IMR-90 (cell line): Measurements from ENCODE around the gene NTM. TPM values are rescaled to one million over a fixed set of nuclear protein-coding genes. Genes with fewer than 3 reads are reported as not detected.

Source experiments
- ATAC-seq: fragments of 200-7000 bp; cut with Tn5 transposase; 2 replicates; pipeline ENCODE4 v1.9.1; 2020; ENCODE audit warnings: low read depth, mild to moderate bottlenecking, moderate library complexity
- BruUV-seq: library from RNA; stranded (reverse); fragments of 400-500 nt; replicated peaks from 2 replicates; lab custom pipeline; 2021; lab: Mats Ljungman, UMichigan
- CTCF ChIA-PET: fragments of 300-600 bp; formaldehyde crosslinking; extraction: SDS; loops from one replicate; lab custom pipeline; 2021; ENCODE audit warnings: antibody characterized with exemption; lab: Yijun Ruan, JAX
- POLR2A ChIA-PET: fragments of 300-600 bp; sonication (Branson Sonifier 250); formaldehyde crosslinking; loops from one replicate; lab custom pipeline; 2022; ENCODE audit warnings: antibody characterized with exemption; ENCODE audit not compliant: unreplicated experiment; lab: Charles Lee
- DNase-seq: peaks from one replicate; pipeline ENCODE4 v3.0.0; 2013
- H2AFZ ChIP-seq: replicated peaks from 2 replicates; pipeline ENCODE3; 2013; ENCODE audit warnings: low read length, mild to moderate bottlenecking; ENCODE audit not compliant: poor library complexity
- H2AK5ac ChIP-seq: 2 replicates; pipeline ENCODE4 v1.6.1; 2013; ENCODE audit warnings: low read depth, low read length, inconsistent platforms
- H2AK9ac ChIP-seq: replicated peaks from 2 replicates; pipeline ENCODE3; 2013; ENCODE audit warnings: mild to moderate bottlenecking, low read depth, low read length, moderate library complexity; ENCODE audit not compliant: poor library complexity
- H2BK120ac ChIP-seq: 2 replicates; pipeline ENCODE4 v1.6.1; 2013; ENCODE audit warnings: low read depth, low read length, inconsistent platforms
- H2BK15ac ChIP-seq: 3 replicates; pipeline ENCODE4 v1.6.1; 2013; ENCODE audit warnings: low read depth, low read length, inconsistent platforms
- H2BK20ac ChIP-seq: 2 replicates; pipeline ENCODE4 v1.6.1; 2013; ENCODE audit warnings: low read depth, mild to moderate bottlenecking, inconsistent platforms, low read length, moderate library complexity
- H2BK5ac ChIP-seq: 2 replicates; pipeline ENCODE4 v1.6.1; 2013; ENCODE audit warnings: mild to moderate bottlenecking, low read depth, low read length, inconsistent platforms; ENCODE audit not compliant: poor library complexity, severe bottlenecking
- H3K14ac ChIP-seq: replicated peaks from 2 replicates; pipeline ENCODE4 v1.6.1; 2013; ENCODE audit warnings: low read depth, low read length, inconsistent platforms
- H3K18ac ChIP-seq: 2 replicates; pipeline ENCODE4 v1.6.1; 2013; ENCODE audit warnings: low read depth, low read length, control low read depth
- H3K23ac ChIP-seq: 2 replicates; pipeline ENCODE4 v1.6.1; 2013; ENCODE audit warnings: low read depth, low read length, inconsistent platforms
- H3K27ac ChIP-seq: 2 replicates; pipeline ENCODE4 v1.5.1; 2013; ENCODE audit warnings: mild to moderate bottlenecking, control low read depth, low read length; ENCODE audit not compliant: insufficient read depth
- H3K27me3 ChIP-seq: 2 replicates; pipeline ENCODE4 v1.6.1; 2013; ENCODE audit warnings: low read length; ENCODE audit not compliant: control insufficient read depth, insufficient read depth
- H3K36me3 ChIP-seq: 2 replicates; pipeline ENCODE4 v1.6.1; 2013; ENCODE audit warnings: low read length, mixed read lengths; ENCODE audit not compliant: control insufficient read depth, insufficient read depth
- H3K4ac ChIP-seq: 2 replicates; pipeline ENCODE4 v1.6.1; 2013; ENCODE audit warnings: low read depth, low read length, inconsistent platforms
- H3K4me1 ChIP-seq: 2 replicates; pipeline ENCODE4 v1.6.1; 2013; ENCODE audit warnings: low read length, mixed read lengths; ENCODE audit not compliant: control insufficient read depth, insufficient read depth
- H3K4me2 ChIP-seq: 2 replicates; pipeline ENCODE4 v1.6.1; 2013; ENCODE audit warnings: low read depth, mild to moderate bottlenecking, control low read depth, low read length, moderate library complexity
- H3K4me3 ChIP-seq: 2 replicates; pipeline ENCODE4 v1.5.1; 2013; ENCODE audit warnings: low read depth, mild to moderate bottlenecking, control low read depth, low read length, moderate library complexity; ENCODE audit not compliant: insufficient read depth
- H3K56ac ChIP-seq: 2 replicates; pipeline ENCODE4 v1.6.1; 2013; ENCODE audit warnings: low read length, inconsistent platforms; ENCODE audit not compliant: insufficient read depth; ENCODE audit errors: extremely low read depth
- H3K79me1 ChIP-seq, 2 experiments: 2 replicates each; pipeline ENCODE4 v1.6.1; 2013; ENCODE audit warnings: low read length in 2 of 2, inconsistent platforms in 1 of 2, low read depth in 1 of 2
- H3K9ac ChIP-seq: 2 replicates; pipeline ENCODE4 v1.6.1; 2013; ENCODE audit warnings: low read depth, low read length, control low read depth
- H3K9me1 ChIP-seq: 2 replicates; pipeline ENCODE4 v1.6.1; 2013; ENCODE audit warnings: low read length, inconsistent platforms; ENCODE audit not compliant: insufficient read depth
- H3K9me3 ChIP-seq: 2 replicates; pipeline ENCODE4 v1.6.1; 2013; ENCODE audit warnings: low read length; ENCODE audit not compliant: control insufficient read depth, insufficient read depth
- H4K20me1 ChIP-seq: 2 replicates; pipeline ENCODE4 v1.6.1; 2013; ENCODE audit warnings: low read length, inconsistent platforms; ENCODE audit not compliant: insufficient read depth
- H4K5ac ChIP-seq: 2 replicates; pipeline ENCODE4 v1.6.1; 2013; ENCODE audit warnings: mild to moderate bottlenecking, low read depth, low read length, control low read depth
- H4K8ac ChIP-seq, 2 experiments: 2 replicates each; pipeline ENCODE4 v1.6.1; 2013; ENCODE audit warnings: low read depth in 2 of 2, low read length in 2 of 2, control low read depth in 1 of 2, inconsistent platforms in 1 of 2
- H4K91ac ChIP-seq: 2 replicates; pipeline ENCODE4 v1.6.1; 2013; ENCODE audit warnings: low read depth, low read length, inconsistent platforms; ENCODE audit not compliant: insufficient read depth
- BHLHE40 ChIP-seq: fragments of 150-350 bp; IDR thresholded peaks from 2 replicates; pipeline ENCODE4 v1.6.1; 2016; ENCODE audit warnings: mild to moderate bottlenecking, low read depth, low read length
- CEBPB ChIP-seq: IDR thresholded peaks from 2 replicates; pipeline ENCODE4 v1.6.1; 2012; ENCODE audit warnings: low read depth, low read length, improper control_type of control experiment
- CHD1 ChIP-seq: IDR thresholded peaks from 2 replicates; pipeline ENCODE4 v1.6.1; 2012; ENCODE audit warnings: low read depth, low read length, improper control_type of control experiment
- FOS ChIP-seq: fragments of 150-350 bp; IDR thresholded peaks from 2 replicates; pipeline ENCODE4 v1.6.1; 2016; ENCODE audit warnings: low read depth, low read length
- MAFK ChIP-seq: IDR thresholded peaks from 2 replicates; pipeline ENCODE4 v1.6.1; 2012; ENCODE audit warnings: low read depth, low read length, improper control_type of control experiment
- MAZ ChIP-seq: IDR thresholded peaks from 2 replicates; pipeline ENCODE4 v1.6.1; 2012; ENCODE audit warnings: low read depth, mild to moderate bottlenecking, low read length, improper control_type of control experiment, moderate library complexity, borderline replicate concordance
- MXI1 ChIP-seq: IDR thresholded peaks from 2 replicates; pipeline ENCODE4 v1.6.1; 2012; ENCODE audit warnings: low read depth, mild to moderate bottlenecking, low read length, moderate library complexity, borderline replicate concordance
- POLR2A ChIP-seq: IDR thresholded peaks from 2 replicates; pipeline ENCODE4 v1.6.1; 2012; ENCODE audit warnings: mild to moderate bottlenecking, low read depth, low read length
- RAD21 ChIP-seq: IDR thresholded peaks from 2 replicates; pipeline ENCODE4 v1.6.1; 2012; ENCODE audit warnings: low read length, improper control_type of control experiment
- RCOR1 ChIP-seq: IDR thresholded peaks from 2 replicates; pipeline ENCODE4 v1.6.1; 2012; ENCODE audit warnings: mild to moderate bottlenecking, low read length, improper control_type of control experiment; ENCODE audit not compliant: insufficient replicate concordance
- RFX5 ChIP-seq: IDR thresholded peaks from 2 replicates; pipeline ENCODE4 v1.8.0; 2012; ENCODE audit warnings: low read depth, mild to moderate bottlenecking, low read length, moderate library complexity
- SMC3 ChIP-seq: fragments of 150-350 bp; IDR thresholded peaks from 2 replicates; pipeline ENCODE4 v1.6.1; 2016; ENCODE audit warnings: low read depth, mild to moderate bottlenecking, antibody characterized with exemption, low read length, moderate library complexity
- WGBS, 2 experiments: methylation state at CpG; one replicate each; pipeline versions ENCODE4 v1.1.5 to v1.1.7; 2013; ENCODE audit warnings: missing lambda C conversion rate in 2 of 2; ENCODE audit not compliant: insufficient read length in 1 of 2; ENCODE audit errors: extremely low coverage in 2 of 2; 5-methylcytosine and 5-hydroxymethylcytosine counted together
- dilution Hi-C: fragments of 300-500 bp; cut with HindIII; formaldehyde crosslinking; loops from one replicate; pipeline ENCODE4 v1.14.3; 2018; ENCODE audit warnings: low sequenced_read_pairs; ENCODE audit not compliant: unreplicated experiment
- in situ Hi-C: fragments of 300-500 bp; cut with MboI; formaldehyde crosslinking; loops from 3 replicates; pipeline ENCODE4 v1.14.3; 2019; ENCODE audit warnings: low sequenced_read_pairs, inconsistent platforms, mixed read lengths
- intact Hi-C: fragments of 100-400 bp; cut with micrococcal nuclease; formaldehyde crosslinking; loops from 2 replicates; pipeline ENCODE4 v1.10.0; 2022
- polyA plus RNA-seq, 3 experiments: library from polyadenylated mRNA; depleted of rRNA; stranded (reverse); fragments of >200 nt; gene quantifications; 2 replicates each; pipeline ENCODE4 v1.2.3, GENCODE V29; 2012; ENCODE audit warnings: low replicate concordance in 1 of 3
- total RNA-seq: library from RNA; depleted of rRNA; stranded (reverse); fragments of >200 nt; gene quantifications from 2 replicates; pipeline ENCODE4 v1.2.3, GENCODE V29; 2012
- TF ChIP-seq, protein P1 (sequence below): fragments of 150-350 bp; IDR thresholded peaks from 2 replicates; pipeline ENCODE4 v1.6.1; 2016; ENCODE audit warnings: low read depth, mild to moderate bottlenecking, low read length, moderate library complexity, borderline replicate concordance
- TF ChIP-seq, protein P2 (sequence below): fragments of 150-350 bp; IDR thresholded peaks from 2 replicates; pipeline ENCODE4 v1.6.1; 2017; ENCODE audit warnings: mild to moderate bottlenecking, antibody characterized with exemption, low read length, low read depth

NTM gene
- total and polyA plus RNA-seq, 2 of the 4 experiments (the other 2 are of a cell fraction): 19.5 to 25.5 TPM

DNA sequence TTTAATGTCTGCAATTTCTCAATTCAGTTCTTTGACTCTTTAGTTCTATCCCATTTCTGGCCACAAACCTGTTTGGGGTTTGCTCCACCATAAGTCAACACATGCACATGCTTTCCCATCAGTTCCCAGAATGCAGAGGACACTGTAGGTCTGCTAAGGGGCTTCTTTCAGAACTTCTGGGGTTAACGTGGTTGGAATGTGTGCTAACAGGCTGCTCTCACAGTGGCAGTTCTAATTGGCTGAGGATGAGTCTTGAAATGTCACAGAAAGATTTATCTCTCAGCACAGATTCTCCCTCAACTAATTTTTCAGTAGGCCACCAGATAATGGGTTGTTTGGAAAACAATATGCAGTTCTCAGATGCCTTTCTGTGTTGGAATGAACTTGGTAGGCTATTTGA is 703.4 kb downstream of the NTM start (continued):
- TF ChIP-seq RAD21 (no peak), CEBPB (no peak), BHLHE40 (no peak), RCOR1 (no peak), MXI1 (no peak), MAFK (no peak), POLR2A (no peak), FOS (no peak)

DNA sequence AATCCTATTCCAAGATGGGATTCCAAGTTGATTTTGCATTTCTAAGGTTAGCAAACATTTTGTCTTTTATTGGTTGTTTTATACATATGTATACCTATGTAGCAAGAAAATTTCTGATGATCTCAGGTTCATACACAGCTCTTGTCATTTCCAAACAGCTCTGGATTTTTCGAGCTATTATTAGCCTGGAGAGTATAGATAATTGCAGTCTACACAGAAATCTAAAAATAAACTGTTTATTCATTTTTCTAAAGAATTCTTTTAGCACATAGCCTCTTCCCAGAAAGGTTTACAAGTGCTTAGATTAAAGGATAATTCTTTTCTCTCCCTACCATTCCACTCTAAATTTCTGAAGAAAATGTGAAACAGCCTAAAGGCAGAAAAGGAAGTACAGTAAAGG is 705.0 kb downstream of the NTM start:
- no peak overlapping the region for H4K91ac ChIP-seq
- no peak overlapping the region for H3K9ac ChIP-seq
- H2BK15ac ChIP-seq: no peak overlapping the region
- no peak overlapping the region for H2AK5ac ChIP-seq
- H3K56ac ChIP-seq: no peak overlapping the region
- BruUV-seq: no TSS peak
- peaks cover 28% of the 10 kb centered on the region for H3K4me1 ChIP-seq
- CTCF ChIA-PET: interaction anchor here (1.0 to 1.4 kb wide), 2 partner anchors 24 to 31 kb away, joined by 3 to 5 read pairs; no protein-coding TSS in a partner anchor
- no peak for DNase-seq
- WGBS, 2 experiments: no CpG with 5 or more reads among the region's 1 CpG
- H3K36me3 ChIP-seq: no peaks in the 10 kb centered on the region
- ATAC-seq: no peak
- no peak overlapping the region for H2BK20ac ChIP-seq
- no peak overlapping the region for H3K4me3 ChIP-seq
- dilution Hi-C loops: no loop called here
- peaks cover 16% of the 10 kb centered on the region for H3K9me1 ChIP-seq
- intact Hi-C loops: no loop called here
- H3K14ac ChIP-seq: peak overlapping the region; percentile 34; the same call in 1 of the 2 replicates
- in situ Hi-C loops: no loop called here
- H3K4ac ChIP-seq: peak overlapping the region; percentile 15; the same call in 1 of the 2 replicates
- peak overlapping the region; percentile 66; the same call in 1 of the 2 replicates for H2BK120ac ChIP-seq
- no peaks in the 10 kb centered on the region for H3K27me3 ChIP-seq
- H4K5ac ChIP-seq: no peak overlapping the region
- H2AFZ ChIP-seq: no peak overlapping the region
- no peaks in the 10 kb centered on the region for H4K20me1 ChIP-seq
- H3K79me1 ChIP-seq: peaks cover 16 to 43% of the 10 kb centered on the region in 2 experiments; a peak in 3 of 4 replicates
- H2AK9ac ChIP-seq: no peak overlapping the region
- H3K27ac ChIP-seq: no peak overlapping the region
- peak overlapping the region; percentile 98 for H2BK5ac ChIP-seq
- POLR2A ChIA-PET: interaction anchor here (0.6 kb wide), 1 partner anchor 20 kb away, joined by 3 read pairs; no protein-coding TSS in a partner anchor
- no peak overlapping the region for H3K23ac ChIP-seq
- H3K4me2 ChIP-seq: no peak overlapping the region
- no peak overlapping the region; the same call in 1 of the 2 replicates for H3K18ac ChIP-seq
- no peaks in the 10 kb centered on the region for H3K9me3 ChIP-seq
- no peak overlapping the region; a peak in 1 of 4 replicates for H4K8ac ChIP-seq
- no peak for TF ChIP-seq BHLHE40
- no peak for TF ChIP-seq CHD1
- TF ChIP-seq, protein P1, sequence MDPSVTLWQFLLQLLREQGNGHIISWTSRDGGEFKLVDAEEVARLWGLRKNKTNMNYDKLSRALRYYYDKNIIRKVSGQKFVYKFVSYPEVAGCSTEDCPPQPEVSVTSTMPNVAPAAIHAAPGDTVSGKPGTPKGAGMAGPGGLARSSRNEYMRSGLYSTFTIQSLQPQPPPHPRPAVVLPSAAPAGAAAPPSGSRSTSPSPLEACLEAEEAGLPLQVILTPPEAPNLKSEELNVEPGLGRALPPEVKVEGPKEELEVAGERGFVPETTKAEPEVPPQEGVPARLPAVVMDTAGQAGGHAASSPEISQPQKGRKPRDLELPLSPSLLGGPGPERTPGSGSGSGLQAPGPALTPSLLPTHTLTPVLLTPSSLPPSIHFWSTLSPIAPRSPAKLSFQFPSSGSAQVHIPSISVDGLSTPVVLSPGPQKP: no peak
- no peak for TF ChIP-seq POLR2A
- no peak for TF ChIP-seq RFX5
- no peak for TF ChIP-seq MAFK
- no peak for TF ChIP-seq FOS
- no peak for TF ChIP-seq MAZ
- TF ChIP-seq, protein P2, sequence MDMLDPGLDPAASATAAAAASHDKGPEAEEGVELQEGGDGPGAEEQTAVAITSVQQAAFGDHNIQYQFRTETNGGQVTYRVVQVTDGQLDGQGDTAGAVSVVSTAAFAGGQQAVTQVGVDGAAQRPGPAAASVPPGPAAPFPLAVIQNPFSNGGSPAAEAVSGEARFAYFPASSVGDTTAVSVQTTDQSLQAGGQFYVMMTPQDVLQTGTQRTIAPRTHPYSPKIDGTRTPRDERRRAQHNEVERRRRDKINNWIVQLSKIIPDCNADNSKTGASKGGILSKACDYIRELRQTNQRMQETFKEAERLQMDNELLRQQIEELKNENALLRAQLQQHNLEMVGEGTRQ: no peak
- no peak for TF ChIP-seq SMC3
